NCI-H146 treated with DMSO at 0.1 percent for 48 hours (cell line): Measurements from ENCODE around the gene CYP2C18.
"Not testable (repeated sequence)": the region's sequence is repeated elsewhere in the genome, so short reads cannot be mapped to it uniquely, and the experiment has no call there.

Experiments used
- DNase-seq: peaks from one replicate; lab custom pipeline; 2025; ENCODE audit not compliant: unreplicated experiment; lab: John Stamatoyannopoulos, UW

Gene CYP2C18

DNA sequence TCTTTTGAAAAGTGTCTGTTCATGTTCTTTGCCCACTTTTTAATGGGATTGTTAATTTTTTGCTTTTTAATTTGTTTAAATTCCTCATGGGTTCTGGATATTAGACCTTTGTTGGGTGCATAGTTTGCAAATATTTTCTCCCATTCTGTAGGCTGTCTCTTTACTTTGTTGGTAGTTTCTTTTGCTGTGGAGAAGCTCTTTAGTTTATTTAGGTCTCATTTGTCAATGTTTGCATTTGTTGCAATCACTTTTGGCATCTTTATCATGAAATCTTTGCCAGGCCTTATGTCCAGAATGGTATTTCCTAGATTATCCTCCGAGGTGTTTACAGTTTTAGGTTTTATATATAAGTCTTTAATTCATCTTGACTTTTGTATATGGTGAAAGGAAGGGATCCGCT lies 55.1 kb downstream of the CYP2C18 start:
- DNase-seq = no peak

GRCh38 chr10:94747137-94747536 lies 63.6 kb downstream of the CYP2C18 start:
- DNase-seq = no peak

- no peak for DNase-seq
Measured at GRCh38 chr10:94747838-94748237, 64.3 kb downstream of the CYP2C18 start.

DNA sequence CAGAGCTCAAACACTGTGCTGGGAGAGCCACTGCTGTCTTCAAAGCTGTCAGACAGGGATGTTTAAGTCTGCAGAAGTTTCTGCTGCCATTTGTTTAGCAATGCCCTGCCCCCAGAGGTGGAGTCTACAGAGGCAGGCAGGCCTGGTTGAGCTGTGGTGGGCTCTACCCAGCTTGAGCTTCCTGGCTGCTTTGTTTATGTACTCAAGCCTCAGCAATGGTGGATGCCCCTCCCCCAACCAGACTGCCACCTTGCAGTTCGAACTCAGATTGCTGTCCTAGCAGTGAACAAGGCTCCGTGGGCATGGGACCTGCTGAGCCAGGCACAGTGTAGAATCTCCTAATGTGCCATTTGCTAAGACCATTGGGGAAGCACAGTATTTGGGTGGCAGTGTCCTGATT lies 74.4 kb downstream of the CYP2C18 start:
- no peak for DNase-seq

DNA sequence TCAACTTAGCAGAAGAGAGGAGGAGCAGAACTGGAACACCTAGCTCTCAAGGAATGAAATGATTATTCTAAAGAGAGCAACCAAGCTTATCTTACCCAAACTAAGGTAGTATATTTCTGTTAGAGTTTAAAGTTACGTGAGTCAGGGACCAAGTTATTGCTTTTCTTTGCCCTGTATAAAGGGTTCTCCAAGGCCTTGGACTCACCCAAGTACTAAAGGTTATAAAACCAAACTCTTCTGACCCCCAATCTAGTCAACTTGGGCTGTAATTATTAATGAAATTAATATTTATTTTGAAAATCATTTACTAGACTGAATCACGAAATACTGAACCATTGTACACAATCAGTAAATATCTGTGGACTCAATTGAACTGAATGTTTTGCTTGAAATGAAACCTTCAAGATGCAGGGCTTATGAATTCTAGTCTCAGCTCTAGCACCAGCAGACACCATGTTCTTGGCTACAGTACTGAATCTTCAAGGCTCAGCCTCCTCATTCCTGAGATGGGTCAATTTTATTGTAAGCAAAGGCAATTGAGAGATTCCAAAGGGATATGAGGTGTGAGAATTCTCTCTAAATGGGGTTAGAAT lies 77.2 kb downstream of the CYP2C18 start:
- DNase-seq = no peak

GRCh38 chr10:94762393-94762792 lies 78.9 kb downstream of the CYP2C18 start, which contains the start of gene CYP2C19:
Gene CYP2C19, plus strand, starts transcription at chr10:94762681. Its CDS starts 25 bp downstream, at chr10:94762706.
- no peak for DNase-seq

DNA sequence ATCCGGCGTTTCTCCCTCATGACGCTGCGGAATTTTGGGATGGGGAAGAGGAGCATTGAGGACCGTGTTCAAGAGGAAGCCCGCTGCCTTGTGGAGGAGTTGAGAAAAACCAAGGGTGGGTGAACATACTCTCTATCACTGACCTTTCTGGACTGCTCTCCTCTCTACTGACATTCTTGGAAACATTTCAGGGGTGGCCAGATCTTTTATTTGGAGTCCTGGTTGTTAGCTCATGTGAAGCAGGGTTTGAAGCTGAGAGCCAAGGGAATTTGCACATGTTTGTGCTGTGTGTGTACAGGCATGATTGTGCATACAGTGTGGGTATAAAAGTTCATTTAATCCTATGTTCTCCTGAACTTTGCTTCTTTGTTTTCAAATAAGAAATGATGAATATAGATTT lies 91.9 kb downstream of the CYP2C18 start:
- not testable (repeated sequence) for DNase-seq

- no peak for DNase-seq
Measured at GRCh38 chr10:94777886-94778458, 94.4 kb downstream of the CYP2C18 start.

- no peak for DNase-seq
Measured at GRCh38 chr10:94780844-94781243, 97.3 kb downstream of the CYP2C18 start.

DNA sequence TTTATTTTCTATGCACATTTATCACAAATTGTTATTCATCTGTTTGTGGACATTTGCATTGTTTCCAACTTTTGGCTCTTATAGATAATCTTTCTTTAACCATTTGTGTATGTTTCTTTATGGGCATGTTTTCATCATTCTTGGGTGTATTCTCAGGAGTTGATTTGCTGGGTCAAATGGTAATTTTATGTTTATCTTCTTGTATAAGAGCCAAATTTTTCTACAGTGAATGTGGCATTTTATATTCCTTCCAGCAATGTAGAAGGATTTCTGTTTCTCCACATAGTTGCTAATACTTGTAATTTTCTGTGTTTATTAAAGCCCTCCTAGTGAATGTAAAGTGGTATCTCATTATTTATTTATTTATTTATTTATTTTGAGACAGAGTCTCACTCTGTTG lies 100.7 kb downstream of the CYP2C18 start:
- no peak for DNase-seq

DNA sequence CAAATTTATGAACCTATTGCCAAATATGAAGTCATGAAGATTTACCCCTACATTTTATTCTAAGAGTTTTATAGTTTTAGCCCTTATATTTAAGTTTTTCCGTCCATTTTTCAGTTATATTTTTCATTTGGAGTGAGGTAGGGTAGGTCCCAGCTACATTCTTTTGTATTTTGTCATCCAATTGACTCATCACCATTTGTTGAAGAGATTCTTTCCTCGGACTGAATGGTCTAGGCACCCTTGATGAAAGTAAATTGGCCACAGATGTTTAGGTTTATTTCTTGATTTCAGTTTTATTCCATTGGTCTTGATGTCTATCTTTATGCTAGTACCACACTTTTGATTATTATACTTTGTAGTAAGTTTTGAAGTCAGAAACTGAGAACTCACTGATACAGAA lies 101.7 kb downstream of the CYP2C18 start:
- no peak for DNase-seq
